Muscle layer of duodenum (tissue), 2 donors: ENCODE measurements around the gene RGS6.

Source experiments
- H3K27ac ChIP-seq: one replicate; pipeline ENCODE4 v1.7.0; 2013; ENCODE audit warnings: mild to moderate bottlenecking, low read length
- H3K27me3 ChIP-seq: one replicate; pipeline ENCODE4 v1.7.0; 2013; ENCODE audit warnings: low read depth, mild to moderate bottlenecking, control low read depth, low read length
- H3K36me3 ChIP-seq, 2 donors: one replicate each; pipeline ENCODE4 v1.7.0; 2013; ENCODE audit warnings: low read length in 2 of 2, control low read depth in 1 of 2, mild to moderate bottlenecking in 1 of 2; ENCODE audit not compliant: insufficient read depth in 2 of 2, control insufficient read depth in 1 of 2
- H3K4me1 ChIP-seq, 2 donors: one replicate each; pipeline ENCODE4 v1.7.0; 2013; ENCODE audit warnings: low read length in 2 of 2, mild to moderate bottlenecking in 2 of 2, control low read depth in 1 of 2, moderate library complexity in 1 of 2; ENCODE audit not compliant: insufficient read depth in 2 of 2, control insufficient read depth in 1 of 2
- H3K4me3 ChIP-seq, 2 donors: one replicate each; pipeline ENCODE4 v1.7.0; 2013; ENCODE audit warnings: low read length in 2 of 2, low read depth in 1 of 2, mild to moderate bottlenecking in 1 of 2
- H3K9me3 ChIP-seq, 2 donors: one replicate each; pipeline ENCODE4 v1.7.0; 2013; ENCODE audit warnings: low read length in 2 of 2, control low read depth in 1 of 2, mild to moderate bottlenecking in 1 of 2; ENCODE audit not compliant: control insufficient read depth in 1 of 2
- donor health status: healthy.

Gene RGS6

DNA sequence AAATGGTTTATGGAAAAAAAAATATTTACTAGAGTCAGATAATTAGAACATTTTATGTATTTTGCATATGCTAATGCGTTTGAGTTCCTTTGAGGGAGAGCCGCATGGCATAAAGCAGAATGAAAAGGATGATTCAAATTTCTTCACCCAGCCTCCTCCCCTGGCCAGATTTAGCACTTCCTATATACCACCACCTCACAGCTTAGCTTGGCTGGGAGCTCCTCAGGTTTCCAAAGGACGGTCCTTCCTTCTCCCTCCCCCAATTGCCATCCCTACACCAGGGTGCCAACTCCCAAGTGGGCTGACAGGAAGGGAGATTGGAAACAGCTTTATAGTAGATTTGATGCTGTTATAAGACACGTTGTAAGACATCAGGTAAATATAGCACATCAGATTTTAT lies 157.4 kb downstream of the RGS6 start:
- Histone ChIP-seq H3K27me3 (no peaks in the 10 kb centered on the region), H3K27ac (no peak overlapping the region), H3K9me3 (no peaks in the 10 kb centered on the region), H3K4me3 (no peak overlapping the region), H3K4me1 (no peaks in the 10 kb centered on the region), H3K36me3 (no peaks in the 10 kb centered on the region)

DNA sequence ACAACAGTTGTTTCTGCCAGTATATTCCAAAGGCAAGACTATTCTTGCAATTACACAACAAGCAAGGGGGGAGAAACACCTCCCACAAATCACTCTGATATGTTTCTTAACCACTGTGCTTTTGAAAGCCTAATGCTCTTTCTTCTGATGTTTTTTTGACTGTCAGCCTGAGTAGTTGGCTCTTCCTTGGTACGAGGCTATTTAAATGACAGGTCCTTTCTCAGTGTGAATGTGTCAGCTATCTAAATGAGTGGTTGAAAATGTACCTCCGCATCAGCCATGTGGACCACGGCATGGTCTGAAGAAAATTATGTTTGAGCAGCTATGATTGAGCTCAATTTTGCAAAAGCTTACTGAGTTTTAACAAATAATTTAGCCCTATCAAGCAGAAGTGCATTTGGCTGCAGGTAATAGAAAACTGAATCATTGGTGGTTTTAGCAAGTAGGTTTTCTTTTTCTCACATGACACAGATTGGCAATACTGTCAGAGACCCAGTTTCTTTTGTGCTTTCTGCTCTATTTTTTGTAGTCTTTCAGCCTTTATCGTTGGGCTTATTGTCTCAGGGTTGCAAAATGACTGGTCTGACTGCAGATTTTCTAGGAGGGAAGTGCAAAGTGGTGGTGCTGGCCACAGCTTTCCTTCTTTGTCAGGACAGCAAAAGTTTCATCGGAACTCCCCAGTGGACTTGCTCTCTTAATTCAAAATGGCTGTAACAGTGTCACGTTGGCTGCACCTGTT lies 162.8 kb downstream of the RGS6 start:
- Histone ChIP-seq H3K27me3 (no peaks in the 10 kb centered on the region), H3K36me3 (no peaks in the 10 kb centered on the region), H3K27ac (no peak overlapping the region), H3K4me1 (no peaks in the 10 kb centered on the region), H3K4me3 (no peak overlapping the region), H3K9me3 (no peaks in the 10 kb centered on the region)

DNA sequence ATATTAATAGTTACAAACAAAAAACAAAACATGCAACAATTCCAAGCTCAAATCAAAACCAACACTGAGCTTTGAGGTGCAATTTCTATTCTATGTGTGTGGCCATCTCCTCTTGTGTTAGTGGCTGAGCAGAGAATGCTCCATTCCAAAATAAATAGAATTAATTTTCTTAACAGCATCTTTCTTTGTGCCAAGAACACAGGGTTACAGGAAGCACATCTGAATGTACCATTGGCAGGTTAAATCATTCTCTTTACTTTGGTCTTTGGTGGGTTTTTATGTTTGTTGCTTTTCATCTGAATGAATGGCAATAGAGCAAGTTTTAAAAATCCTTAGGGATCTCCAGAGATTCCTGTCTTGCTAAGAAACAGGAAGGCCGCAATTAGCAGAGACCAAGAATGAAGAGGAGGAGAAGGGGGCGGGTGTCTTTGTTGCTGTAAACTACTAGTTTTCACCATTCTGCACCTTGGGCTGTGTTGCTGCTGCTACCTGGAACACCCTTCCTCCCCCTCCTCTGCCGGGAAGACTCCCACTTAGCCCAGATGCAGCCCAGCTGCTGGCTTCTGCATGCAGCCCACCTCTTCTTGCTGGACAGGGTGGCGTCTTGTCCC lies 165.0 kb downstream of the RGS6 start:
- Histone ChIP-seq H3K9me3 (no peaks in the 10 kb centered on the region), H3K4me1 (no peaks in the 10 kb centered on the region), H3K27me3 (no peaks in the 10 kb centered on the region), H3K36me3 (no peaks in the 10 kb centered on the region), H3K27ac (no peak overlapping the region), H3K4me3 (no peak overlapping the region)

DNA sequence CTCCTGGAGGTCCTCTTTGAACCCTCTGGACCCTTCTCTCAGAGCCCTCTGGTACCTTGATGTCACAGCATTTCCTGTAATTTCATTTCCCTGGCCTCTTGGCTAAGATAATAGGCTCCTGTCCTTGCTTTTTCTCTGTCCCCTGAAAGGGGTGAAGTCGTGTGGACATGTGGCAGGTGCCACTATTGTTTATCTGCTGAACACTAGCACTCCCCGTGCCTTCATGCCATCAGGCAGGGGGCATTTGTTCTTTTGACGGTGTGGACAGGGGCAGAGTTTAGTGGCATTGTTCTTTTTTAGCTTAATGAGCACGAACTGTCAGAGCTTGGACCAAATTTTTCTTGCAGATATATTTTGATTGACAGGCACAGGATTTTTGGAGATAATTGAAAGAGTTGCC lies 166.0 kb downstream of the RGS6 start:
- no peaks in the 10 kb centered on the region for H3K9me3 ChIP-seq
- no peaks in the 10 kb centered on the region for H3K36me3 ChIP-seq
- no peaks in the 10 kb centered on the region for H3K27me3 ChIP-seq
- no peak overlapping the region for H3K4me3 ChIP-seq
- H3K27ac ChIP-seq: no peak overlapping the region
- H3K4me1 ChIP-seq: no peaks in the 10 kb centered on the region

DNA sequence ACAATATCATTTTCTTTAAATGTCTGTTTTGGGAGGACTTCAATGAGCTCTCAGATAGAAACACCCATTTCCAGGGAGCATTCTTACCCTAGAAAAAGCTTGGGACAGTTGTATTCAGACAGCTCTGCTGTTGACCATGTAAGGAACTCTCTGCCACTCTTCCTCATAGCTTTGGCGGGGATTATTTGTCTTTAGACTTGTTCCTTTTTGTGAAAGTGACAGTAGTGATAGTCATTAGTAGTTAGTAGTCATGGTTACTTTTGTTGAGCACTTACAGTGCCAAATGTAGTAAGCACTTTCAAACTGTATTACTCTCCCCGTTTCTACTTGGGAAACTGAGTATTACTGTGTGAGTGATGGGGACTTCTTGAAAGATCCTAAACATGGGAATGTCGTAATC lies 167.3 kb downstream of the RGS6 start:
- H3K27me3 ChIP-seq: no peaks in the 10 kb centered on the region
- no peaks in the 10 kb centered on the region for H3K9me3 ChIP-seq
- H3K4me1 ChIP-seq: no peaks in the 10 kb centered on the region
- no peak overlapping the region for H3K27ac ChIP-seq
- no peak overlapping the region for H3K4me3 ChIP-seq
- H3K36me3 ChIP-seq: no peaks in the 10 kb centered on the region

DNA sequence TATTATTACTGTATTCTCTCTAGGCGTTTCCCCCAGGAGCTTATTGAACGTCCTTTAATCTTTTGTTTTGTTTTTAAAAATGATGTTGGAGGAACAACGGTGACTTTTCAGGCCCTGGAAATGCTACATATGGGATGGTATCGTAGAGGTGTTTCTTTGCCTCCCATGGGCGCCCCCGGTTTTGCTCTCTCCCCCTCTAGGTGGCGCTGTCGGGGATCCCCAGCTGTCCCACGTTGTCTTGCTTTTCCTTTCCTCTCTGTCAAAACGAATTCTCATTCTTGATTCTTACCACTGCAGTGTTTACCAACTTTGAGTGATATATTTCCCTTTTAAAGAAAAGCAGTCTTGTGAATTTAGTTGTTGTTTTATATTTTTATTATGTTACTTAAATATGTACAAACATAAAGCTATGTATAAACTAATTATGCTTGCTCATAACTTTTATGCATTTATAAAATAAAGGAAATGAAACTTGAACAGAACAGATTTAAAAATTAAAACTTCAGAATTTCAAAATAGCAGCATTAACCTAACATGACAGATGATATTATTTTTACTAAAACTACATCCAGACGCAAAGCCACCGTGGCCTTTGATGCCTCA lies 171.9 kb downstream of the RGS6 start:
- H3K9me3 ChIP-seq: no peaks in the 10 kb centered on the region
- no peaks in the 10 kb centered on the region for H3K4me1 ChIP-seq
- H3K36me3 ChIP-seq: no peaks in the 10 kb centered on the region
- H3K27me3 ChIP-seq: no peaks in the 10 kb centered on the region
- H3K4me3 ChIP-seq: no peak overlapping the region
- no peak overlapping the region for H3K27ac ChIP-seq

DNA sequence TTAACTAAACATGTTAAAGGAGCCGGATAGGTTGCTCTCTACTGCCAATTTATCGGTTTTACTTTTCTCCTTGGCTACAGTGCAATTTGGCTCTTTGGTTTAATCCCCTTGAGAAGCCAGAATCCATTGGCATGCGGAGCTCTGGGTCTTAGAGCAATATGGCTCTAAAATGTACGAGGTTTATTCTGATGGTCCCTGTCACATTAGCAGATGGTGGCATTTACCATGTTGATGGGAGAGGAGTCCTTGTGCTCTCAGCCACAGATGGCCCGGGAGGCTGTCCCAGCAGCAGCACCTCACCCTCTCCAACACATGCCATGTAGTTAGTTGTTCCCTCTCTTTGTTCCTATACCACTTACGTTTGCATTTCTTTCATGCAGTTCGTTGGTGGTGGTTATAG lies 179.7 kb downstream of the RGS6 start:
- H3K4me1 ChIP-seq: no peaks in the 10 kb centered on the region
- H3K27me3 ChIP-seq: no peaks in the 10 kb centered on the region
- no peak overlapping the region for H3K27ac ChIP-seq
- H3K36me3 ChIP-seq: no peaks in the 10 kb centered on the region
- no peaks in the 10 kb centered on the region for H3K9me3 ChIP-seq
- no peak overlapping the region for H3K4me3 ChIP-seq

DNA sequence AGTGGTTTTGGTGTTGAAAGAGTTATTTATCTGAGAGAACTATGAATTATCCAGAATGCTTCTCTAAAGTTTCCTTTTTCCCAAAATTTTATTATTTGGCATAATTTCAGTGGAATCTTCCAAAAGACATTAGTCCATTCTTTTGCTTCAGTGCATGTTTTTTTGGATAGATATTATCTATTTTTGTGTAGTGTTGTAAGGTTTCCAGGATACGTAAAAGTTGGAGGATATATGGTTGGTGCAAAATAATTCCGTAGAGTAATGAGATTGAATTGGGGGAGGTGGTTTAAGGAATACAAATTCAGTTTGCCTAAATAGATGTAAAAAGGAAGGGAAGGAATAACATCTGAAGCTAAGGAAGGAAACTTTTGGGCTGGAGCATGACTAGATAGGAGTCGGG lies 186.6 kb downstream of the RGS6 start:
- Histone ChIP-seq H3K27me3 (no peaks in the 10 kb centered on the region), H3K4me1 (peaks cover 0 to 4% of the 10 kb centered on the region in 2 donors), H3K4me3 (no peak overlapping the region), H3K27ac (no peak overlapping the region), H3K36me3 (no peaks in the 10 kb centered on the region), H3K9me3 (no peaks in the 10 kb centered on the region)

DNA sequence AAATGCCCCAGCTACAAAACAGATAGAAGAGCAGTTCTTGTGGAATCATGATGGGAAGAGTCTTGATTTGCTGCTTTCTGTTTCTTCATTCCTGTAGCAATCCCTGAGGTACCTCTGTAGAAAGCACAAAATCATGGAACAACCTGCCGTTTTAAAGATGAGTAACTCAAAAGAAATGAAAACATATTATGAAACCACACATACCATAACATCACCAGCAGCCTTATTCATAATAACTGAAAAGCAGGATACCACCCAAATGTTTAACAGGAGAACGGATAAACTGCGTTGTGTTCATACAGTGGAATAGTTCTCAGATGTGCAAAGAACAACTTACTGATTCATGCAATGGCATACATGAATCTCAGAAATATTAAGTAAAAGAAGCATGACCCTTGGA lies 188.1 kb downstream of the RGS6 start:
- no peak overlapping the region for H3K27ac ChIP-seq
- H3K4me3 ChIP-seq: no peak overlapping the region
- peaks cover 0 to 5% of the 10 kb centered on the region in 2 donors for H3K9me3 ChIP-seq
- no peaks in the 10 kb centered on the region for H3K27me3 ChIP-seq
- peaks cover 0 to 4% of the 10 kb centered on the region in 2 donors for H3K4me1 ChIP-seq
- no peaks in the 10 kb centered on the region for H3K36me3 ChIP-seq

DNA sequence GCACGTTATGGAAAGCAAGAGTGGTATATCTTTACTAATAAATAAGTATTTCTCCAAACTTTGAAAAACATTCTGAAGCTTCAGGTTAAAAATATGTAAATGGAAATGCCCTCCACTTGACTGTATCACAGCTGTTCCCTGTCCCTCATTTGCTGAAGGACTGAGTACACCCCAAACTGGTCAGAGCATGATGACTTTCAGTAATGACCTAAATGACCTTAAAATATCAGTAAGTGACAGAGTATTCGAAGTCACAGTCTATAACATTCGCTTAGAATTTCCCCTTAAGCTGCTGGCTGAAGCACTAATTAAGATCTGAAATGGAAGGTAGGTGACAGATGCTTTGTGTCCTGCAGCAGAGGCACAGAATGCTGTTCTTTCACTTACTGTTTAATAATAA lies 191.5 kb downstream of the RGS6 start:
- Histone ChIP-seq H3K27ac (no peak overlapping the region), H3K36me3 (no peaks in the 10 kb centered on the region), H3K4me3 (no peak overlapping the region), H3K4me1 (no peaks in the 10 kb centered on the region), H3K9me3 (peaks cover 0 to 9% of the 10 kb centered on the region in 2 donors), H3K27me3 (no peaks in the 10 kb centered on the region)

DNA sequence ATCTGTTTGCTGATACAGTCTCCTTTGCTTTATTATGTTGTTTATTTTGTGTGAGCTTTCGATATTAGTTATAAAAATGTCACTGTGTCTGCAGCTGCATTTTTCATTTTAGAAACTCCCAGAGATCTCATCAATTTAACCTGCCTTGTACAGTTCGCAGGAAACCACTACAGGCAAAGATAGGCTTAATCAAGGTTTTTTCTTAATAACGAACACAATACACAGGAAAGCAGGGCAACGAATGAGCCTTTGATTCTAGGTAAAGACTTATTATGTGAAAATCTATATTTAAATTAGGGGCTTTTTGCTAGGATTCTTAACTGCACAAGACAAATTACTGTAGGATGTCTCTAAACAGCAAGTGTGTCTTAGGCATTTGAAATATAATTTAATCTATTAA lies 191.9 kb downstream of the RGS6 start:
- Histone ChIP-seq H3K27me3 (no peaks in the 10 kb centered on the region), H3K4me1 (no peaks in the 10 kb centered on the region), H3K9me3 (peaks cover 0 to 9% of the 10 kb centered on the region in 2 donors), H3K27ac (no peak overlapping the region), H3K36me3 (no peaks in the 10 kb centered on the region), H3K4me3 (no peak overlapping the region)
